Activated T-cell treated with anti-CD3 and anti-CD28 coated beads, Interleukin-2, amount 50 U/mL, for 1 hour (primary cell): ENCODE results near the gene SULT2B1.
"Not testable (repeated sequence)": the region's sequence is repeated elsewhere in the genome, so short reads cannot be mapped to it uniquely, and the experiment has no call there.

Source experiments
- DNase-seq: peaks from one replicate; pipeline ENCODE4 v3.0.0-alpha.2; 2020

Gene SULT2B1

DNA sequence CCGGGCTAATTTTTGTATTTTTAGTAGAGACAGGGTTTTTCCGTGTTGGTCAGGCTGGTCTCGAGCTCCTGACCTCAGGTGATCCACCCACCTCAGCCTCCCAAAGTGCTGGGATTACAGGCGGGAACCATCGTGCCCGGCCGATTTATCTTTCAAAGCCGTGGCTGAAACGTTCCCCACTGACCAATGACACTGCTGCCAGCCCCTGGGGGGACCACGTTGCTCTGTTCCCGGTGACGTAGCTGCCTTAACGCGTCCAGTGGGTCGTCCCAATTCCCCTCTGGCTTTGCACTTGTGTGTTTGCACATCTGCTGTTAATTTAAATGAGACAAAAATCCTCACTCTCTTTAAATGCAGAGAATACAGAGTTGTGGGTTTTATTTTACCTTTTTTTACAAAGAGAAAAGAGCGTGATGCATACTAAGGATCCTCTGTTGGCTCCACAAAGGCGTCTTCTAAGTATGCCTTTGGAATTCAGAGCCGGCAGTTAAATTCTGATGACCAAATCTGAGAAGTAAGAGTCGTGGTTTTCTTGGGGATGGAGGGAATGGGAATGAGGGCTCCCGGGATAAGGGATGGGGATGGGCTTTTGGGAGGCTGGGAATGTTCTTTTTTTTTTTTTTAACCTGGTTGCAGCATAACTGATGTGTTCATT is 21.8 kb upstream of the SULT2B1 start:
- no peak for DNase-seq

DNA sequence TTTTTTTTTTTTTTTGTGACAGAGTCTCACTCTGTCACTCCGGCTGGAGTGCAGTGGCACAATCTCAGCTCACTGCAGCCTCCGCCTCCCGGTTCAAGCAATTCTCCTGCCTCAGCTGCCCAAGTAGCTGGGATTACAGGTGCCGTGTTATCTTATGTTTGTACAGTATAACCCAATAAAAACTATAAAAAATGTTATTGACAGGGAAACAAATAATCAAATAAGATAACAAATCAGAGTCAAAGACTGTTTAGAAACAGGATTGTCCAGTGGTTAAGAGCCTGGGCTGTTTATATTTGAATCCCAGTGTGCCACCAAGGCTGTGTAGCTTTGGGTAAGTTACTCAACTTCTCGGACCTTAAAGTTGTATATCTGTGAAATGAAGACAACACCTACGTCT is 21.2 kb upstream of the SULT2B1 start:
- no peak for DNase-seq

DNA sequence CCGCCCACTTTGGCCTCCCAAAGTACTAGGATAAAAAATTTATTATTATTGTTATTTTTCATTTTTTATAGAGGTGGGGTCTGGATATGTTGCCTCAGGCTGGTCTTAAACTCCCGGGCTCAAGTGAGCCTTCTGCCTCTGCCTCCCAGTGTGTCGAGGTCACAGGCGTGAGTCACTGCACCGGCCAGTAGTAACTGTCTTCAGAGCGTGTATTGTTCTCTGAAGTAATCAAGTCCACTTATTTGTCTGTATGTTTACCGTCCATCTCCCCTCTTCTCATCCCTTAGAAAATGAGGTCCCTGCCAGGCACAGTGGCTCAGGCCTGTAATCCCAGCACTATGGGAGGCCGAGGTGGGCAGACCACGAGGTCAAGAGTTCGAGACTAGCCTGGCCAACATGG is 18.2 kb upstream of the SULT2B1 start:
- no peak for DNase-seq

DNA sequence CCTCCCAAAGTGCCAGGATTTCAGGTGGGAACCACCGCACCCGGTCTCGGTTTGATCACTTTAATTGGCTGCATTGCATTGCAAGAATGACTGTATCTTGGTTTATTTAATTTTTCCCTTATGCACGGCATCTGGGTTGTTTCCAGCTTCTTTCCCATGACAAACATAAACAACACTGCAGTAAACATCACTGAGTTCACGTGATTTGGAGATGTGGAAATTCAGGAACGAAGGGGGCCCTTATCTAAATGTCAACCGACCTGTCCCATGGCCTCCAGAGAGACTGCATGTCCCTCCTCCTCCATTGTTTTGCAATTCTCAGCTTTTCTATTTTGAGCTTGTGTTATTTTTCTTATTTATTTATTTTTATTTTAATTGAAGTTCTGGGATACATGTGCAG is 14.4 kb upstream of the SULT2B1 start:
- no peak for DNase-seq

- DNase-seq, result not testable (repeated sequence)
These were observed 13.9 kb upstream of the SULT2B1 start for GRCh38 chr19:48538057-48538456.

DNA sequence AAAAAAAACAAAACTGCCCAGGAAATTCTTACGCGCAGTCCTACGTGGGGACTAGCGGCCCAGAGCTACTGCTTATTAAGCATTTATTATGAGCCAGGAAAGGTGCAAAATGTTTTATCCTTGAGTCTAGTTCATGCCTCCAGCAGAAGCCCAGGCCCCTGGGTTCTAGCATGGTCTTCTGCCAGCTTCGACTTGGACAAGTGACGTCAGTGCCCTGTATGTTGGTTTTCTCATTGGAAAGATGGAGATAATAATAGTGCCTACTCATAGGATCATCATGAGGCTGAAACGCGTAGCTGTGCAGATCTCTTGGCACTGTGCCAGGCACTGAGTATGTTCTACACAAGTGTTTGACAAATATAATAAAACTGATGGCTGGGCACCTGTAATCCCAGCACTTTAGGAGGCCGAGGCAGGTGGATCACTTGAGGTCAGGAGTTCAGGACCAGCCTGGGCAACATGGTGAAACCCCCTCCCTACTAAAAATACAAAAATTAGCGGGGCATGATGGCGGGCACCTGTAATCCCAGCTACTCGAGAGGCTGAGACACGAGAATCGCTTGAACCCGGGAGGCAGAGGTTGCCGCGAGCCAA is 12.4 kb upstream of the SULT2B1 start:
- no peak for DNase-seq

- DNase-seq, result no peak
These were observed 11.9 kb upstream of the SULT2B1 start for GRCh38 chr19:48540110-48540509.

DNA sequence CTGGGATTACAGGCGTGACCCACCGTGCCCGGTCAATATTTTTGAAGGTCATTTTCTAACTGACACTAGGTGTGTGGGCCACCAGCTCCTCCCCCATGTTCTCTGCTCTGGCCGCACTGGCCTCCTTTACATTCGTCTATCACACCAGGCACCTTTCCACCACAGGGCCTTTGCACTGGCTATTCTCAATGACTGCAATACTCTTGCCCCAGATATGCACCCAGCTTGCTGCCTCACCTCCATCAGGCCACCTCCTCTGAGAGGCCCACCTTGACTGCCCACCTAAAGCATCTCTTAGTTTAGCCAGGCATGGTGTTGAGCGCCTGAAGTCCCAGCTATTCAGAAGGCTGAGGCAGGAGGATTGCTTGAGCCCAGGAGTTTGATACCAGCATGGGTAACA is 10.2 kb upstream of the SULT2B1 start:
- DNase-seq, result no peak

- DNase-seq, result no peak
These were observed 8.8 kb upstream of the SULT2B1 start for GRCh38 chr19:48543121-48543710.

- DNase-seq, result no peak
These were observed 6.9 kb upstream of the SULT2B1 start for GRCh38 chr19:48544856-48545750.

DNA sequence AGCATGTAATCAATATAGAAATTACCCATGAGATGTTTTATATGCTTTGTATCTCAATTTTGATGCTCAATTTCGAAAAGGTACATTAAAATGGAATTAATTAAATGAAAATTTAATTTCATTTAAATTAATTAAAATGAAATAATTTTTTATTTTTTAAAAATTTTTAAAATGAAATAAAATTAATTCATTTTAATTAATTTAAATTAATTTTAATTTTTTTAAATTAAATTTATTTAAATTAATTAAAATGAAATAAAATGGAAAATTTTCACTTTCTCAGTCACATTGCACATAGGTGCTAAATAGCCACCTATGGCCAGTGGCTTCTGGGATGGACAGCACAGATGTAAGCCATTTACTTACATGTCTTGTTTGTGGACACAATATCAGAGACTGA is 4.2 kb upstream of the SULT2B1 start:
- no peak for DNase-seq

DNA sequence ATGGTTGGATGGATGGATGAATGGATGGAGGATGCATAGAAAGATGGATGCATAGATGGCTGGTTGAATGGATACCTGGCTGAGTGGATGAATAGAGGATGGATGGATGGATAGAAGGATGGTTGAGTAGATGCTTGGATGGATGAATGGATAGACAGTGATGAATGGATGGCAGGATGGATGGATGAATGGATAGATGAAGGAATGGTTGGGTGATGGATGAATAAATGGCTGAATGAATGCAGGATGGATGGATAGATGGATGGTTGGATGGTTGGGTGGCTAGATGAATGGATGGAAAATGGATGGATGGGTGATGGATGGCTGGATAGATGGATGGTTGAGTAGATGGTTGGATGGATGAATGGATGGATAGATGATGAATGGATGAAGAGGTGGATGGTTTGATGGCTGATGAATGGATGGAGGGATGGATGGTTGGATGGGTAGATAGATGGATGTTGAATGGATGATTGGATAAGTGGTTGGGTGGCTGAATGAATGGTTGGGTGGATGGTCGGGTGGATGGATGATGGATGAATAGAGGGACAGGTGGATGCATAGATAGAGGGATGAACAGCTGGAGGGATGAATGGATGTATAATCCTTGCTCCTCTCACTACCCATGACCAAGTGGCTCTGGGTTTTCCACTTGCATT is 3.6 kb upstream of the SULT2B1 start:
- no peak for DNase-seq

GRCh38 chr19:48549380-48549779 is 2.6 kb upstream of the SULT2B1 start:
- DNase-seq, result no peak

- no peak for DNase-seq
These were observed 692 bp downstream of the SULT2B1 start for GRCh38 chr19:48552406-48553322.

DNA sequence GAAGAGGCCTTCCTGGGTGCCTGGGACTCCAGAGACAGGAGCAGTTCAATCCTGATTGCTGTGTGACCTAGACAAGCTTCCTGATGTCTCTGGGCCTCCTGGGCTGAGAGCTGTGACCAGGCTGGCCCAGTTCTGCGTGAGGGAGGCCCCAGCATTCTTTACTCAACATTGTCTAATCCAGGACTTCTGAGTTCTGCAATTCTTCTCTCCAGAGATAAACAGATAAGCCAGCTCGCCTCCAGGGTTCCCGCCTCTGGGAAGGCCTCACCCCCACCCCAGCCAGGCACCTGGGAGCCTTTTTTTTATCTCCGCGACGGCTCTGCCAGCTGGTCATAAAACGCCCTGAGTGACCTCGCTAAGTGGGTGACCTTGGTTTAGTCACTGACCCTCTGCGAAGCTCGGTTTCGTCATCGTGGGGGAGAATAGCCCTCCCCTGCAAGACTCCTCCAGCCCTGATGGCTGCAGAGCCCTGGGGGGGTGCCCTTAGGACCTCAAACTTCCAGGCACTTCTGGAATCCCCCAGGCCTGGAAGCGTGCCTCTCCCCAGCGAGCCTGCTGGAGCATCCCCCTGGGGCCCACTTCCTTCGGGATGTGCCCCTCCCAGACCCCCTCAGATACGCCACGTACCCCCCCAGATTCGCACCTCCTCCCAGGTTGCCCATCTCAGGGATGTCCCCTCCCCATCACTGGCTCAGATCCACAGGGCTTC is 1.9 kb downstream of the SULT2B1 start:
- no peak for DNase-seq

- no peak for DNase-seq
These were observed 2.6 kb downstream of the SULT2B1 start for GRCh38 chr19:48554385-48555091.

DNA sequence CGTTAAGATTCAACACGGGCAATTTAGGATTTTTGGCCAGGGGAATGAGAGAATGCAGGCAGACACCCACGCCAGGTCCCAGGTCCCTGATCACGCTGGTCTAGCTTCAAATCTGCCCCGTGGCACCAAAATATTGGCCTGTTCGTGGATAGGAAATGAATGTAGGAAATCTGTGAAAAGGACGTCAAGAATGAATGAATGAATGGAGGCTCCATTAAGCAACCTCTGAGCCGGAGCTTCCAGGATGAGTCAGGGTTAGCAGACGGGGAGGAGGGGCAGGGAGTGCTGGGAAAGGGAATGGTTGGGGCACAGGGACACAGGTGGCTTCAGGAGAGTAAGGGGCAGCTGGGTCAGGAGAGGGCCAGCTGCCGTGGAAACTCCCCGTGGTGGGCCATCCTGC is 4.2 kb downstream of the SULT2B1 start:
- DNase-seq, result no peak

DNA sequence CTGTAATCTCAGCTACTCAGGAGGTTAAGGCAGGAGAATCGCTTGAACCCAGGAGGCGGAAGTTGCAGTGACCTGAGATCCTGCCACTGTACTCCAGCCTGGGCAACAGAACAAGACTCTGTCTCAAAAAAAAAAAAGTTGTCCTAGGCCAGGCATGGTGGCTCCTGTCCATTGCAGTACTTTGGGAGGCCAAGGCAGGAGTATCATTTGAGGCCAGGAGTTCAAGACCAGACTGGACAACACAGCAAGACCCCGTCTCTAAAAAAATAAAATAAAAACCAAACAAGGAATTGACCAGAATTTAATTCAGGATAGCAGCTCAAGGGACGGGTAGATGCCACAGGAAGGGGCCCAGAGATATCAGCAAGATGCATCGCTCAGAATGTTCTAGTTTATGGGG is 4.9 kb downstream of the SULT2B1 start:
- no peak for DNase-seq

DNA sequence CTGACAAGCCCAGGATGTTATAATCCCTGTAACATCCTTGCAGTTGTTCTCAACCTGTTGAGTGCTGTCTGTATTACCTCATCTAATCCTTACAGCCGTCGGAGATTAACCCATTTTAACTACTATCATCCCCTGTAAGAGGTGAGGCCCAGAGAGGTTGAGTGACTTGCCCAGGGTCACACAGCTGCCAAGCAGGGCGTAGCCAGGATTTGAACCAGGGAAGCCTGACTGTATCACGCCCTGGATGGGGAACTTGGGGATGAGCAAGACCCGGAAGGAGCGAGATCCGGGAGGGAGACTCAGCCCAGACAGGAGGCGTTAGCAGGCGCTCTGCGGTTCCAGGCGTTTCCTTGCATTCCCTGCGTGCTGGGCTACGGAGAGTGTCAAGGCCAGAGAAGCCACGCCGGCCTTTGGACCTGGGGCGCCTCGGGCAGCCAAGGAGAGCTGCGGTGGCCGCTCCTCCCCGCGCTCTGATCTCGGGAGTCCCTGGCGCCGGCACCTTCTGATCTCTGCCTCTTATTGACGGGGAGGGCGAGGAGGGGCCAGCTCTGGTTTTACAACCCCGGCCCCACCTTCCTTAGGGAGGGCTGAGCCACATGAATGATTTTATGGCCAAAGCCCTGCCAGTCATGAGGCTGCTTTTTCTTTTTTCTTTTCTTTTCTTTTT is 6.2 kb downstream of the SULT2B1 start:
- DNase-seq, result no peak

- no peak for DNase-seq
These were observed 8.1 kb downstream of the SULT2B1 start for GRCh38 chr19:48560095-48560530.
